ENCODE data around the gene MAP1LC3B.

Gene MAP1LC3B

GRCh38 chr16:87423429-87423828, 31.3 kb downstream of the MAP1LC3B start:
- H3K9ac ChIP-seq (ENCODE audit: low read depth, low read length, poor library complexity, severe bottlenecking): no peak overlapping the region
- no peaks in the 10 kb centered on the region for H4K20me1 ChIP-seq (ENCODE audit: insufficient read depth, low read length, poor library complexity, severe bottlenecking)

GRCh38 chr16:87424266-87424665, 32.1 kb downstream of the MAP1LC3B start:
- Histone ChIP-seq H4K20me1 (ENCODE audit: insufficient read depth, low read length, poor library complexity, severe bottlenecking) (no peaks in the 10 kb centered on the region), H2AFZ (ENCODE audit: low read length) (no peak overlapping the region), H3K4me2 (ENCODE audit: low read depth, low read length, poor library complexity, severe bottlenecking) (no peak overlapping the region), H3K9ac (ENCODE audit: low read depth, low read length, poor library complexity, severe bottlenecking) (no peak overlapping the region), H3K79me2 (ENCODE audit: insufficient read depth, low read length) (no peaks in the 10 kb centered on the region), H3K9me3 (ENCODE audit: insufficient read depth, low read depth, low read length) (no peaks in the 10 kb centered on the region), H3K4me3 (ENCODE audit: low read length, poor library complexity, severe bottlenecking) (no peak overlapping the region), H3K4me1 (ENCODE audit: insufficient read depth, low read length, poor library complexity, severe bottlenecking) (peaks cover 12% of the 10 kb centered on the region), H3F3A (ENCODE audit: low read depth) (no peaks in the 10 kb centered on the region), H3K36me3 (ENCODE audit: insufficient read depth, low read length) (no peaks in the 10 kb centered on the region), H3K27me3 (ENCODE audit: insufficient read depth, low read length, poor library complexity, severe bottlenecking) (no peaks in the 10 kb centered on the region), H3K9me2 (replicated peaks; ENCODE audit: low read depth, low read length) (no peaks in the 10 kb centered on the region)
- TF ChIP-seq CTCF (conservative IDR thresholded peaks at IDR 0.05; ENCODE audit: low read length): no peak

More at GRCh38 chr16:87423429-87423828, 31.3 kb downstream of the MAP1LC3B start:
- Histone ChIP-seq H3K36me3 (ENCODE audit: insufficient read depth, low read length) (no peaks in the 10 kb centered on the region), H3K79me2 (ENCODE audit: insufficient read depth, low read length) (no peaks in the 10 kb centered on the region), H3K27me3 (ENCODE audit: insufficient read depth, low read length, poor library complexity, severe bottlenecking) (no peaks in the 10 kb centered on the region), H3K9me2 (replicated peaks; ENCODE audit: low read depth, low read length) (no peaks in the 10 kb centered on the region), H3K4me2 (ENCODE audit: low read depth, low read length, poor library complexity, severe bottlenecking) (no peak overlapping the region), H3K4me1 (ENCODE audit: insufficient read depth, low read length, poor library complexity, severe bottlenecking) (peaks cover 5% of the 10 kb centered on the region), H3K9me3 (ENCODE audit: insufficient read depth, low read depth, low read length) (no peaks in the 10 kb centered on the region), H2AFZ (ENCODE audit: low read length) (no peak overlapping the region), H3F3A (ENCODE audit: low read depth) (no peaks in the 10 kb centered on the region), H3K4me3 (ENCODE audit: low read length, poor library complexity, severe bottlenecking) (no peak overlapping the region)
- TF ChIP-seq EZH2phosphoT487 (IDR thresholded peaks at IDR 0.05; ENCODE audit: borderline replicate concordance): no peak
- no peak for TF ChIP-seq CTCF (conservative IDR thresholded peaks at IDR 0.05; ENCODE audit: low read length)

- Histone ChIP-seq H2AFZ (ENCODE audit: low read length) (no peak overlapping the region), H3K4me2 (ENCODE audit: low read depth, low read length, poor library complexity, severe bottlenecking) (no peak overlapping the region), H3K79me2 (ENCODE audit: insufficient read depth, low read length) (no peaks in the 10 kb centered on the region), H3K36me3 (ENCODE audit: insufficient read depth, low read length) (no peaks in the 10 kb centered on the region), H3K9me2 (replicated peaks; ENCODE audit: low read depth, low read length) (no peaks in the 10 kb centered on the region), H3F3A (ENCODE audit: low read depth) (no peaks in the 10 kb centered on the region), H3K9ac (ENCODE audit: low read depth, low read length, poor library complexity, severe bottlenecking) (no peak overlapping the region), H3K4me1 (ENCODE audit: insufficient read depth, low read length, poor library complexity, severe bottlenecking) (peaks cover 13% of the 10 kb centered on the region), H4K20me1 (ENCODE audit: insufficient read depth, low read length, poor library complexity, severe bottlenecking) (no peaks in the 10 kb centered on the region), H3K27me3 (ENCODE audit: insufficient read depth, low read length, poor library complexity, severe bottlenecking) (no peaks in the 10 kb centered on the region), H3K9me3 (ENCODE audit: insufficient read depth, low read depth, low read length) (no peaks in the 10 kb centered on the region), H3K4me3 (ENCODE audit: low read length, poor library complexity, severe bottlenecking) (no peak overlapping the region)
- TF ChIP-seq CTCF (conservative IDR thresholded peaks at IDR 0.05; ENCODE audit: low read length) (no peak), EZH2phosphoT487 (IDR thresholded peaks at IDR 0.05; ENCODE audit: borderline replicate concordance) (no peak)
Observed at GRCh38 chr16:87425941-87426340, 33.8 kb downstream of the MAP1LC3B start.

Measured in Loucy (cell line).